GM23338 (cell line): ENCODE data around the gene GRID1. TPM values are rescaled to one million over a fixed set of nuclear protein-coding genes. Genes with fewer than 3 reads are reported as not detected.
"Not testable (repeated sequence)": the region's sequence is repeated elsewhere in the genome, so short reads cannot be mapped to it uniquely, and the experiment has no call there.

Source experiments
- ATAC-seq: fragments of 200-7000 bp; cut with Tn5 transposase; 3 replicates; pipeline ENCODE4 v1.9.1; 2020
- DNase-seq: peaks from one replicate; pipeline ENCODE4 v3.0.0-alpha.2; 2015; ENCODE audit warnings: low spot score
- H2AFZ ChIP-seq: fragments of 200-600 bp; sonication (generic); 2 replicates; pipeline ENCODE4 v1.8.0; 2016; ENCODE audit warnings: antibody characterized with exemption, mild to moderate bottlenecking, moderate library complexity
- H3F3A ChIP-seq: fragments of 200-600 bp; sonication (generic); replicated peaks from 2 replicates; pipeline ENCODE4 v1.8.0; 2017; ENCODE audit warnings: antibody characterized with exemption, mixed run types, low read depth
- H3K27ac ChIP-seq: fragments of 200-600 bp; sonication (generic); 2 replicates; pipeline ENCODE4 v1.6.1; 2016; ENCODE audit warnings: low read depth
- H3K27me3 ChIP-seq: fragments of 200-600 bp; sonication (generic); 2 replicates; pipeline ENCODE4 v1.8.0; 2016; ENCODE audit warnings: mild to moderate bottlenecking, mixed run types, moderate library complexity; ENCODE audit not compliant: insufficient read depth
- H3K36me3 ChIP-seq: fragments of 200-600 bp; sonication (generic); 2 replicates; pipeline ENCODE4 v1.8.0; 2016; ENCODE audit warnings: mild to moderate bottlenecking; ENCODE audit not compliant: insufficient read depth
- H3K4me1 ChIP-seq: fragments of 200-600 bp; sonication (generic); 2 replicates; pipeline ENCODE4 v1.8.0; 2016; ENCODE audit warnings: mild to moderate bottlenecking, moderate library complexity; ENCODE audit not compliant: insufficient read depth
- H3K4me2 ChIP-seq: fragments of 200-600 bp; sonication (generic); 2 replicates; pipeline ENCODE4 v1.7.1; 2017; ENCODE audit warnings: mixed run types
- H3K4me3 ChIP-seq: fragments of 200-600 bp; sonication (generic); 2 replicates; pipeline ENCODE4 v1.6.1; 2016; ENCODE audit warnings: mixed run types
- H3K79me2 ChIP-seq: fragments of 200-600 bp; sonication (generic); replicated peaks from 2 replicates; pipeline ENCODE4 v1.8.0; 2017; ENCODE audit warnings: mild to moderate bottlenecking; ENCODE audit not compliant: insufficient read depth
- H3K9me2 ChIP-seq: fragments of 200-600 bp; sonication (generic); 2 replicates; pipeline ENCODE4 v1.8.0; 2017; ENCODE audit not compliant: insufficient read depth
- H4K20me1 ChIP-seq: fragments of 200-600 bp; sonication (generic); replicated peaks from 2 replicates; pipeline ENCODE4 v1.8.0; 2017; ENCODE audit warnings: mild to moderate bottlenecking; ENCODE audit not compliant: insufficient read depth
- H3K27ac Mint-ChIP-seq: 2 replicates; pipeline ENCODE4 v1.8.0; 2020; ENCODE audit warnings: inconsistent platforms, mild to moderate bottlenecking, moderate library complexity, mixed read lengths
- H3K27me3 Mint-ChIP-seq: 3 replicates; pipeline ENCODE4 v1.8.0; 2022; ENCODE audit warnings: low read depth, mild to moderate bottlenecking, moderate library complexity, mixed read lengths, inconsistent platforms; ENCODE audit not compliant: insufficient read depth, poor library complexity
- H3K36me3 Mint-ChIP-seq: 3 replicates; pipeline ENCODE4 v1.8.0; 2021; ENCODE audit warnings: low read depth, mild to moderate bottlenecking, inconsistent platforms, moderate library complexity, mixed read lengths
- H3K4me1 Mint-ChIP-seq: 3 replicates; pipeline ENCODE4 v1.8.0; 2020; ENCODE audit warnings: mild to moderate bottlenecking, inconsistent platforms, mixed read lengths
- H3K4me3 Mint-ChIP-seq: 3 replicates; pipeline ENCODE4 v1.8.0; 2021; ENCODE audit warnings: moderate library complexity, mild to moderate bottlenecking, inconsistent platforms, mixed read lengths
- H3K9me3 Mint-ChIP-seq: 3 replicates; pipeline ENCODE4 v1.8.0; 2020; ENCODE audit warnings: moderate library complexity, mild to moderate bottlenecking, inconsistent platforms, mixed read lengths
- CREB1 ChIP-seq: fragments of 250-450 bp; sonication (Bioruptor Pico); IDR thresholded peaks from 2 replicates; pipeline ENCODE4 v1.5.0; 2020; ENCODE audit warnings: low read depth, mild to moderate bottlenecking, moderate library complexity
- EZH2phosphoT487 ChIP-seq: fragments of 200-600 bp; sonication (generic); IDR thresholded peaks from one replicate; pipeline ENCODE4 v1.8.1; 2018; ENCODE audit warnings: antibody characterized with exemption; ENCODE audit not compliant: unreplicated experiment
- polyA plus RNA-seq: library from polyadenylated mRNA; unstranded; fragments of >200 nt; fragmentation: Nextera tagmentation; extraction: Ambion mirVana; gene quantifications from 2 replicates; pipeline ENCODE4 v1.2.1, GENCODE V29; 2016
- total RNA-seq: library from RNA; depleted of rRNA; stranded (reverse); fragments of >200 nt; shearing (Covaris generic); gene quantifications from 2 replicates; pipeline ENCODE4 v1.2.3, GENCODE V29; 2014
- TF ChIP-seq, protein P1 (sequence below): IDR thresholded peaks from 2 replicates; pipeline ENCODE4 v1.6.1; 2016; ENCODE audit warnings: antibody characterized with exemption
- TF ChIP-seq, protein P2 (sequence below): fragments of 250-450 bp; sonication (Bioruptor Pico); IDR thresholded peaks from 2 replicates; pipeline ENCODE4 v1.5.0; 2020; ENCODE audit warnings: mild to moderate bottlenecking, moderate library complexity

GRID1 gene
- total and polyA plus RNA-seq, 2 experiments from 2014 or later = 0.14 to 0.15 TPM

DNA sequence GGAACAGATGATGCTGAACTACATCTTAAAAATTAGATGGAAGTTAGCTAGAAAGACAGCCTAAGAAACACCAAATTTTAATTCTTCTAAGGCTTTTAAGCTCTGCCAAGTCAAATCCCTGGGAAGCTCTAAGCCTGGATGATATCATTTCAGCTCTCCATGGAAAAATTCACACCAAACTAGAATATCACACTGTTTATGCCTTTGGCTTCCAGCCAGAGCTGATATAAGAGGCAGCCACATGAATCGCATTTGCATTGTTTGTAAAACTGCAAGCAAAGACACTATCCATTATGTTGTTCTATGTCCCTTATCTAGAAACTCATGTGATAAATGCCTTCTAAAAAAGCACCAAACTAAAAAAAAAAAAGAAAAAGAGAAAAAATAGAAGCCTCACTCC is 430.4 kb downstream of the GRID1 start:
- Mint-ChIP-seq H3K27me3 (no peaks in the 10 kb centered on the region), H3K4me1 (no peaks in the 10 kb centered on the region), H3K27ac (no peak overlapping the region), H3K36me3 (peaks cover 3% of the 10 kb centered on the region; the same call in 2 of the 3 replicates), H3K4me3 (no peak overlapping the region), H3K9me3 (peaks cover 61% of the 10 kb centered on the region)
- no peak overlapping the region for H2AFZ ChIP-seq
- H3K36me3 ChIP-seq = no peaks in the 10 kb centered on the region
- H3K4me2 ChIP-seq = no peak overlapping the region
- no peaks in the 10 kb centered on the region for H3F3A ChIP-seq
- ATAC-seq (no peak), DNase-seq (no peak)
- H3K27me3 ChIP-seq = no peaks in the 10 kb centered on the region
- no peaks in the 10 kb centered on the region for H3K79me2 ChIP-seq
- H3K9me2 ChIP-seq = no peaks in the 10 kb centered on the region
- H3K4me3 ChIP-seq = no peak overlapping the region
- no peak overlapping the region for H3K27ac ChIP-seq
- no peaks in the 10 kb centered on the region for H4K20me1 ChIP-seq
- TF ChIP-seq CREB1 = no peak
- no peaks in the 10 kb centered on the region for H3K4me1 ChIP-seq

DNA sequence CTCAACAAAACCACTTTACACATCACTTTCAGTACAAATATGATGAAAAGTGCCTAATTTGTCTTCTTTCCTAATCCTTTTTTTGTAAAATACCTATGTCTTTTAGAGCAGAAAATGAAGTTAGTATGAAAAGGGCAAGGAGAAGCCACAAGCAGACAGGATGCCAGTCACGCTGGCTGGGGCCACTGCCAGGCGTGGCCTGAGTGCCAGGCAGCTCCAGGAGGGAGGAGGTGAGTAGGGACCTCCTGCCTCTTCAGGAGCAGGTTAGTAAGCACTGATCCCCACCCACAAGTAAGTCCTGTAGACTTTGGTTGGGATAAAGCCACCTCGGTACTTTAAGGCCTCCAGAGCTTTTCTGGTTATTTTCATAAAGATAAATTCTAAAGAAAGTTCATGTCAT is 432.0 kb downstream of the GRID1 start:
- Mint-ChIP-seq H3K27ac (no peak overlapping the region), H3K36me3 (no peaks in the 10 kb centered on the region; the same call in 2 of the 3 replicates), H3K4me1 (no peaks in the 10 kb centered on the region), H3K9me3 (peaks cover 58% of the 10 kb centered on the region), H3K4me3 (no peak overlapping the region), H3K27me3 (no peaks in the 10 kb centered on the region)
- Histone ChIP-seq H3K79me2 (no peaks in the 10 kb centered on the region), H3K27me3 (no peaks in the 10 kb centered on the region), H3F3A (no peaks in the 10 kb centered on the region), H3K27ac (no peak overlapping the region), H3K36me3 (no peaks in the 10 kb centered on the region), H3K4me2 (no peak overlapping the region), H3K4me1 (no peaks in the 10 kb centered on the region), H3K4me3 (no peak overlapping the region), H3K9me2 (no peaks in the 10 kb centered on the region), H2AFZ (no peak overlapping the region), H4K20me1 (no peaks in the 10 kb centered on the region)
- TF ChIP-seq, protein P1, sequence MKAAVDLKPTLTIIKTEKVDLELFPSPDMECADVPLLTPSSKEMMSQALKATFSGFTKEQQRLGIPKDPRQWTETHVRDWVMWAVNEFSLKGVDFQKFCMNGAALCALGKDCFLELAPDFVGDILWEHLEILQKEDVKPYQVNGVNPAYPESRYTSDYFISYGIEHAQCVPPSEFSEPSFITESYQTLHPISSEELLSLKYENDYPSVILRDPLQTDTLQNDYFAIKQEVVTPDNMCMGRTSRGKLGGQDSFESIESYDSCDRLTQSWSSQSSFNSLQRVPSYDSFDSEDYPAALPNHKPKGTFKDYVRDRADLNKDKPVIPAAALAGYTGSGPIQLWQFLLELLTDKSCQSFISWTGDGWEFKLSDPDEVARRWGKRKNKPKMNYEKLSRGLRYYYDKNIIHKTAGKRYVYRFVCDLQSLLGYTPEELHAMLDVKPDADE = no peak
- TF ChIP-seq EZH2phosphoT487 (no peak), CREB1 (no peak)
- TF ChIP-seq, protein P2, sequence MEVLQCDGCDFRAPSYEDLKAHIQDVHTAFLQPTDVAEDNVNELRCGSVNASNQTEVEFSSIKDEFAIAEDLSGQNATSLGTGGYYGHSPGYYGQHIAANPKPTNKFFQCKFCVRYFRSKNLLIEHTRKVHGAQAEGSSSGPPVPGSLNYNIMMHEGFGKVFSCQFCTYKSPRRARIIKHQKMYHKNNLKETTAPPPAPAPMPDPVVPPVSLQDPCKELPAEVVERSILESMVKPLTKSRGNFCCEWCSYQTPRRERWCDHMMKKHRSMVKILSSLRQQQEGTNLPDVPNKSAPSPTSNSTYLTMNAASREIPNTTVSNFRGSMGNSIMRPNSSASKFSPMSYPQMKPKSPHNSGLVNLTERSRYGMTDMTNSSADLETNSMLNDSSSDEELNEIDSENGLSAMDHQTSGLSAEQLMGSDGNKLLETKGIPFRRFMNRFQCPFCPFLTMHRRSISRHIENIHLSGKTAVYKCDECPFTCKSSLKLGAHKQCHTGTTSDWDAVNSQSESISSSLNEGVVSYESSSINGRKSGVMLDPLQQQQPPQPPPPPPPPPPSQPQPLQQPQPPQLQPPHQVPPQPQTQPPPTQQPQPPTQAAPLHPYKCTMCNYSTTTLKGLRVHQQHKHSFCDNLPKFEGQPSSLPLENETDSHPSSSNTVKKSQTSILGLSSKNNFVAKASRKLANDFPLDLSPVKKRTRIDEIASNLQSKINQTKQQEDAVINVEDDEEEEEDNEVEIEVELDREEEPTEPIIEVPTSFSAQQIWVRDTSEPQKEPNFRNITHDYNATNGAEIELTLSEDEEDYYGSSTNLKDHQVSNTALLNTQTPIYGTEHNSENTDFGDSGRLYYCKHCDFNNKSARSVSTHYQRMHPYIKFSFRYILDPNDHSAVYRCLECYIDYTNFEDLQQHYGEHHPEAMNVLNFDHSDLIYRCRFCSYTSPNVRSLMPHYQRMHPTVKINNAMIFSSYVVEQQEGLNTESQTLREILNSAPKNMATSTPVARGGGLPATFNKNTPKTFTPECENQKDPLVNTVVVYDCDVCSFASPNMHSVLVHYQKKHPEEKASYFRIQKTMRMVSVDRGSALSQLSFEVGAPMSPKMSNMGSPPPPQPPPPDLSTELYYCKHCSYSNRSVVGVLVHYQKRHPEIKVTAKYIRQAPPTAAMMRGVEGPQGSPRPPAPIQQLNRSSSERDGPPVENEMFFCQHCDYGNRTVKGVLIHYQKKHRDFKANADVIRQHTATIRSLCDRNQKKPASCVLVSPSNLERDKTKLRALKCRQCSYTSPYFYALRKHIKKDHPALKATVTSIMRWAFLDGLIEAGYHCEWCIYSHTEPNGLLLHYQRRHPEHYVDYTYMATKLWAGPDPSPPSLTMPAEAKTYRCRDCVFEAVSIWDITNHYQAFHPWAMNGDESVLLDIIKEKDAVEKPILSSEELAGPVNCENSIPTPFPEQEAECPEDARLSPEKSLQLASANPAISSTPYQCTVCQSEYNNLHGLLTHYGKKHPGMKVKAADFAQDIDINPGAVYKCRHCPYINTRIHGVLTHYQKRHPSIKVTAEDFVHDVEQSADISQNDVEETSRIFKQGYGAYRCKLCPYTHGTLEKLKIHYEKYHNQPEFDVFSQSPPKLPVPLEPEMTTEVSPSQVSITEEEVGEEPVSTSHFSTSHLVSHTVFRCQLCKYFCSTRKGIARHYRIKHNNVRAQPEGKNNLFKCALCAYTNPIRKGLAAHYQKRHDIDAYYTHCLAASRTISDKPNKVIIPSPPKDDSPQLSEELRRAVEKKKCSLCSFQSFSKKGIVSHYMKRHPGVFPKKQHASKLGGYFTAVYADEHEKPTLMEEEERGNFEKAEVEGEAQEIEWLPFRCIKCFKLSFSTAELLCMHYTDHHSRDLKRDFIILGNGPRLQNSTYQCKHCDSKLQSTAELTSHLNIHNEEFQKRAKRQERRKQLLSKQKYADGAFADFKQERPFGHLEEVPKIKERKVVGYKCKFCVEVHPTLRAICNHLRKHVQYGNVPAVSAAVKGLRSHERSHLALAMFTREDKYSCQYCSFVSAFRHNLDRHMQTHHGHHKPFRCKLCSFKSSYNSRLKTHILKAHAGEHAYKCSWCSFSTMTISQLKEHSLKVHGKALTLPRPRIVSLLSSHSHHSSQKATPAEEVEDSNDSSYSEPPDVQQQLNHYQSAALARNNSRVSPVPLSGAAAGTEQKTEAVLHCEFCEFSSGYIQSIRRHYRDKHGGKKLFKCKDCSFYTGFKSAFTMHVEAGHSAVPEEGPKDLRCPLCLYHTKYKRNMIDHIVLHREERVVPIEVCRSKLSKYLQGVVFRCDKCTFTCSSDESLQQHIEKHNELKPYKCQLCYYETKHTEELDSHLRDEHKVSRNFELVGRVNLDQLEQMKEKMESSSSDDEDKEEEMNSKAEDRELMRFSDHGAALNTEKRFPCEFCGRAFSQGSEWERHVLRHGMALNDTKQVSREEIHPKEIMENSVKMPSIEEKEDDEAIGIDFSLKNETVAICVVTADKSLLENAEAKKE = no peak
- DNase-seq = no peak
- no peak for ATAC-seq

DNA sequence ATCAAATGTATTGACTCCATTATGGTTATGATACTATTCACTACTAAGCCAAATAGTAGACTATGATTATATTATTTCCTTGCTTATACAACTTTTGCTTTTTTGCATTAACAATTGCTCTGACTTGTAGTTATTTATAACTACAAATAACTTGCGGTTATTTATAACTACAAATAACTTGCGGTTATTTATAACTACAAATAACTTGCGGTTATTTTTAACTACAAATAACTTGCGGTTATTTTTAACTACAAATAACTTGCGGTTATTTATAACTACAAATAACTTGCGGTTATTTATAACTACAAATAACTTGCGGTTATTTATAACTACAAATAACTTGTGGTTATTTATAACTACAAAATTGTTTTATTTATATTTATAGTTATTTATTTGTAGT is 436.6 kb downstream of the GRID1 start:
- H3K9me3 Mint-ChIP-seq = peaks cover 76% of the 10 kb centered on the region
- not testable (repeated sequence) for DNase-seq, H3K9me2 ChIP-seq, H3K27ac ChIP-seq, H3K36me3 Mint-ChIP-seq, H3F3A ChIP-seq, H3K27ac Mint-ChIP-seq, H3K4me3 ChIP-seq, H3K27me3 ChIP-seq, H3K79me2 ChIP-seq, H3K4me3 Mint-ChIP-seq, H3K4me1 Mint-ChIP-seq, H2AFZ ChIP-seq, H3K4me1 ChIP-seq, H3K27me3 Mint-ChIP-seq, ATAC-seq, H3K4me2 ChIP-seq, H3K36me3 ChIP-seq, H4K20me1 ChIP-seq
